Measurements from ENCODE around the gene IRS4. TPM values are rescaled to one million over a fixed set of nuclear protein-coding genes. Genes with fewer than 3 reads are reported as not detected.

The IRS4 gene
- total RNA-seq, result not detected in 2 replicates

DNA sequence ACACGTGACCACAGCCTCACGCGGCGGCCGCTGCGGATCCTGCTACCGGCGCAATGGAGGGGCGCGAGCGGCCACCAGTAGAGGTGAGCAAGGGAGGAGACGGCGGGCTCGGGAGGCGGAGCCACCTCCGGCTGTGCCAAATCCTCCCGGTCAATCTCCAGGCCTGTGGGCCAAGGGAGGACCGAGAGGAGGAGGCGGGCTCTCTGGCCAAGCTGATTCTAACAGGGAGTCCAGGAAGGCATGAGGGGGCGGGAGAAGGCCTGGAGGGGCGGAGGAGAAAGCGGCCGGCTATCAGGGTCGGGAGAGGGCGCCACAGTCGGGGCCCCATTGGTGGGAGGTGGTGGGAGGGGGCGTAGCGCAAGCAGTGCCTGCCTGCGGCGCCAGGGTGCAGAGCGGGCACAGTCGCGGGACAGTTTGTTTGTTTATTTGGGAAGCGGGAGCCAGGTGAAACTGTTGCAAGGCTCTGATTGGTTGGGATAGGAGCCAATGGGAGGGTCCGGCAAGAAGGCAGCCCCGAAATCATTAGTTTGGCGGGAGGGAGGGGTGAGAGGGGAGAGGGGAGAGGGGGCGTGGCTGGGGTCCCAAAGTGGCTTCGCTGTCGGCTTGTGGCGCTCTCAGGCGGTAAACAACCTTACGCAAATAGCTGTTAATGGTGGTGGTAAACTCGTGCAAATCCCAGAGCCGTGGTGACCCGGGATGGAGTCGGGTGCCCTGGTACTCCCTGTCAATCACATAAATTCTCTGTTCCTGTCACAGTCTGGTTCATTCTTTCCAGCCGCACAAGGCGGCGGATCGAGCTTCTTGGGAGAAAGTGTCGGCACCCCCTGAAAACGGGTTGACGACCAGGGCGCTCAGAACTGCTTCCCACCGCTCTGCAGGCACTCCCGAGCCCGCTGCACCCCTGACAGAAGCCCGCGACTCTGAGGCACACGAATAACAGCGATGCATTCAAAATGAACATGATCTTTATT lies at the start of gene IRS4:
Gene IRS4, minus strand, starts transcription at position 55 of the 971 bp plus-strand sequence.

